ENCODE measurements around the gene LANCL2.

LANCL2 gene

DNA sequence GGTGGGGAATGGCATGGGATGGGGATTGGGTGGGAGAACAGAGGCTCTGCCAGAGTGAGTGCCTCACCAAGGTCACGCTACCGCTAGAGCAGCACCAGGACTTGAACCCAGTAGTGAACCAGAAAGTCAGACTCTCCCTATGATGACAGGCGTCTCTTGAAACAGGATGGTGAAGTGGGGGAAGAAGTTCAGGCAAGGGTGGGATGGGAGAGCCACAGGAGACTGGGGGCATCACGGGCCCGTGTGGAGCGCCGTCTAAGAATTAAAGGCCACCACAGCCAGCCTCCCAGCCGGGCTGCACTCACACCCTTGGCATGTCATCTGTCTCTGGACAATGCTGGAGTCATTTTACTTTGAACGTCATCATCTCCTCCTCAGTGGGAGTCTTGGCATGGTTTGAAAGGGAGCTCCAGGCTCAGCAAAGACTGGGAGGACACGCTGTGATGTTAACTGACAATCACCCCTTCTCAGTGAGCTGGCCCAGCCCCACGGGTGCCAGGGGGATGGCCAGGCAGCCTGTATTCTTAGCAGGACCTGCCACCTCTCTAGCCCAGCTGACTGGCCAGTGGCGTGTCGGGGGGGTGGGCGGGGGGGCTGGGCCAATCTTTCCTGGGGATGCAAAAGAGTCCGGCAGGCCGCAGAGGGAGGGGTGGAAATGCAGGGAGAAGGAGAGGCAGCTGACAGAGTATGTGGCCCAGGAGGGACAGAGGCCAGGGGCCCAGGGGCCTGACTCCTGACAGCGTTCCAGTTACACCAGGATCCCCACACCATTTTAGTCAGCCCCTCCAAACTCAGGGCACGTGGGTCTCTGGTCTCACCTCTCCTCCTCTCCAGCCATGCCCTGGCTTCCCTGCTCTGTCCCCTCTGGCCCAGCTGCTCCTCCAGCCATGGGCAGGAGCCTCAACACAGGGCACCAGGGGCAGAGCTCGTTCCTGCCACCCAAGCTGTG, 111.0 kb downstream of the LANCL2 start:
- TF ChIP-seq, protein P1, sequence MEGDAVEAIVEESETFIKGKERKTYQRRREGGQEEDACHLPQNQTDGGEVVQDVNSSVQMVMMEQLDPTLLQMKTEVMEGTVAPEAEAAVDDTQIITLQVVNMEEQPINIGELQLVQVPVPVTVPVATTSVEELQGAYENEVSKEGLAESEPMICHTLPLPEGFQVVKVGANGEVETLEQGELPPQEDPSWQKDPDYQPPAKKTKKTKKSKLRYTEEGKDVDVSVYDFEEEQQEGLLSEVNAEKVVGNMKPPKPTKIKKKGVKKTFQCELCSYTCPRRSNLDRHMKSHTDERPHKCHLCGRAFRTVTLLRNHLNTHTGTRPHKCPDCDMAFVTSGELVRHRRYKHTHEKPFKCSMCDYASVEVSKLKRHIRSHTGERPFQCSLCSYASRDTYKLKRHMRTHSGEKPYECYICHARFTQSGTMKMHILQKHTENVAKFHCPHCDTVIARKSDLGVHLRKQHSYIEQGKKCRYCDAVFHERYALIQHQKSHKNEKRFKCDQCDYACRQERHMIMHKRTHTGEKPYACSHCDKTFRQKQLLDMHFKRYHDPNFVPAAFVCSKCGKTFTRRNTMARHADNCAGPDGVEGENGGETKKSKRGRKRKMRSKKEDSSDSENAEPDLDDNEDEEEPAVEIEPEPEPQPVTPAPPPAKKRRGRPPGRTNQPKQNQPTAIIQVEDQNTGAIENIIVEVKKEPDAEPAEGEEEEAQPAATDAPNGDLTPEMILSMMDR (IDR thresholded peaks at IDR 0.05; ENCODE audit: borderline replicate concordance, insufficient read depth, low read depth, low read length) = no peak
- H3K4me3 ChIP-seq (ENCODE audit: low read depth, low read length) = no peak overlapping the region

- no peak overlapping the region for H3K4me3 ChIP-seq (ENCODE audit: low read depth, low read length)
- TF ChIP-seq, protein P1 (IDR thresholded peaks at IDR 0.05; ENCODE audit: borderline replicate concordance, insufficient read depth, low read depth, low read length) = no peak
Observed at GRCh38 chr7:55476852-55477780, 112.0 kb downstream of the LANCL2 start.

GRCh38 chr7:55477781-55478374, 112.7 kb downstream of the LANCL2 start:
- no peak overlapping the region for H3K4me3 ChIP-seq (ENCODE audit: low read depth, low read length)
- TF ChIP-seq, protein P1 (IDR thresholded peaks at IDR 0.05; ENCODE audit: borderline replicate concordance, insufficient read depth, low read depth, low read length) = no peak

- TF ChIP-seq, protein P1 (IDR thresholded peaks at IDR 0.05; ENCODE audit: borderline replicate concordance, insufficient read depth, low read depth, low read length) = no peak
- H3K4me3 ChIP-seq (ENCODE audit: low read depth, low read length) = no peak overlapping the region
Observed at GRCh38 chr7:55478700-55479099, 113.6 kb downstream of the LANCL2 start.

GRCh38 chr7:55481155-55481554, 116.0 kb downstream of the LANCL2 start:
- no peak overlapping the region for H3K4me3 ChIP-seq (ENCODE audit: low read depth, low read length)
- TF ChIP-seq, protein P1 (IDR thresholded peaks at IDR 0.05; ENCODE audit: borderline replicate concordance, insufficient read depth, low read depth, low read length) = no peak

DNA sequence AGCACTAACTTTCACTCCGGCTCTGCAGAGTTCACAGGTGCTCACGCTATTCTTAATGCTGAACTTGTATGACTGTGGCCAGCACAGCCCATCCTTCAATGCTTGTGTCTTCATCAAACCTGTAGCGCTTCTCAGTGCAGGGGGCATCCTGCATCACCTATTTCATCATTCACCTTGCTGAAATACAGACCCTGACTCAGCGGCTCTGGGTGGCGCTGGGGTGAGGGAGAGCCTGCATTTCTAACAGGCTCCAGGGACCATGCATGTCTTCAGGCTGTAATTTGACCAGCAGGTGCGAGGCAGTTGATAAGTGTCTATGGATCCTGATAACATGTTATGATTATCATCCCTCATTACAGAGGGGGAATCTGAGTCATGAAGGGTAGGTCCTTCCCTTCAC, 117.9 kb downstream of the LANCL2 start:
- no peak overlapping the region for H3K4me3 ChIP-seq (ENCODE audit: low read depth, low read length)
- TF ChIP-seq, protein P1 (IDR thresholded peaks at IDR 0.05; ENCODE audit: borderline replicate concordance, insufficient read depth, low read depth, low read length) = no peak

All from GM12875 (cell line).